OCI-LY1 (cell line): Measurements from ENCODE around the gene NSUN6.

Source experiments
- CTCF ChIP-seq: fragments of 200-600 bp; sonication (generic), shearing (Covaris generic); IDR thresholded peaks from 2 replicates; pipeline ENCODE4 v1.5.1; 2017; ENCODE audit warnings: mild to moderate bottlenecking, antibody characterized with exemption, low read length, moderate library complexity, mixed read lengths
- EZH2 ChIP-seq: fragments of 200-600 bp; sonication (generic), shearing (Covaris generic); IDR thresholded peaks from 2 replicates; pipeline ENCODE4 v1.8.0; 2017; ENCODE audit warnings: borderline replicate concordance, mixed run types, mild to moderate bottlenecking, antibody characterized with exemption, low read length, moderate library complexity, mixed read lengths

- no peak for TF ChIP-seq CTCF
- no peak for TF ChIP-seq EZH2
Measured at GRCh38 chr10:18528292-18528691, 123.1 kb downstream of the NSUN6 start.
